NCI-H146 (cell line): ENCODE measurements around the gene BIRC5.
"Not testable (repeated sequence)": the region's sequence is repeated elsewhere in the genome, so short reads cannot be mapped to it uniquely, and the experiment has no call there.

Experiments
- DNase-seq: peaks from one replicate; lab custom pipeline; 2025; lab: John Stamatoyannopoulos, UW

BIRC5 gene

GRCh38 chr17:78214016-78214705, at the start of gene BIRC5:
TSS of gene BIRC5 (plus strand) at chr17:78214253. CDS start at chr17:78214317, 64 bp downstream.
- DNase-seq = peak; percentile 94

GRCh38 chr17:78164748-78165607, 49.1 kb upstream of the BIRC5 start:
- no peak for DNase-seq

GRCh38 chr17:78166416-78166815, 47.6 kb upstream of the BIRC5 start:
- DNase-seq = peak; percentile 77

GRCh38 chr17:78168242-78168902, 45.7 kb upstream of the BIRC5 start, which contains the start of gene SYNGR2:
TSS of gene SYNGR2 (plus strand) at chr17:78168581. CDS start at chr17:78168617, 36 bp downstream.
- DNase-seq = peak; percentile 83

GRCh38 chr17:78168903-78169793, 44.9 kb upstream of the BIRC5 start:
- DNase-seq = peak; percentile 45

- DNase-seq = no peak
Observed at GRCh38 chr17:78170692-78171590, 43.1 kb upstream of the BIRC5 start.

- not testable (repeated sequence) for DNase-seq
Observed at GRCh38 chr17:78171591-78172248, 42.3 kb upstream of the BIRC5 start.

- no peak for DNase-seq
Observed at GRCh38 chr17:78172249-78173051, 41.6 kb upstream of the BIRC5 start.

- no peak for DNase-seq
Observed at GRCh38 chr17:78173097-78173715, 40.8 kb upstream of the BIRC5 start.

GRCh38 chr17:78174346-78174869, 39.6 kb upstream of the BIRC5 start:
- DNase-seq = no peak

GRCh38 chr17:78174870-78175642, 39.0 kb upstream of the BIRC5 start:
- DNase-seq = no peak

GRCh38 chr17:78175643-78175981, 38.4 kb upstream of the BIRC5 start:
- DNase-seq = no peak

- peak; percentile 15 for DNase-seq
Observed at GRCh38 chr17:78176548-78177025, 37.5 kb upstream of the BIRC5 start.

GRCh38 chr17:78179372-78179771, 34.7 kb upstream of the BIRC5 start:
- DNase-seq = no peak

- no peak for DNase-seq
Observed at GRCh38 chr17:78180083-78180482, 34.0 kb upstream of the BIRC5 start.

- DNase-seq = no peak
Observed at GRCh38 chr17:78180508-78180907, 33.5 kb upstream of the BIRC5 start.

- DNase-seq = no peak
Observed at GRCh38 chr17:78182504-78182903, 31.5 kb upstream of the BIRC5 start.

GRCh38 chr17:78183916-78184315, 30.1 kb upstream of the BIRC5 start:
- no peak for DNase-seq
